ENCODE measurements around the gene CUX1. TPM values are rescaled to one million over a fixed set of nuclear protein-coding genes. Genes with fewer than 3 reads are reported as not detected.
"Not testable (repeated sequence)": the region's sequence is repeated elsewhere in the genome, so short reads cannot be mapped to it uniquely, and the experiment has no call there.

CUX1 gene
- polyA plus RNA-seq, 12 donors = 38.3 to 53.1 (median 44.7) TPM

DNA sequence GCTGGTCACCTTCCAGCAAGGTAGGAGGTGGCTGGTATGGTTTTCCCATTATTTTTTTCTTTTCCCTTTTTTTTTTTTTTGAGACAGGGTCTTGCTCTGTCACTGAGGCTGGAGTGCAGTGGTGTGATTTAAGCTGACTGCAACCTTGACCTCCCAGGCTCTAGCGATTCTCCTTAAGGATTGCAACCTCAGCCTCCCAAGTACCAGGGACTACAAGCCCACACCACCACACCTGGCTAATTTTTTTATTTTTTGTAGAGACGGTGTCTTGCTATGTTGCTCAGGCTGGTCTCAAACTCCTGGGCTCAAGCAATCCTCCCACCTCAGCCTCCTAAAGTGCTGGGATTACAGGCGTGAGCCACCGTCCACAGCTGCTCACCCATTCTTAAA is 24.7 kb upstream of the CUX1 start:
- not testable (repeated sequence) for DNase-seq

DNA sequence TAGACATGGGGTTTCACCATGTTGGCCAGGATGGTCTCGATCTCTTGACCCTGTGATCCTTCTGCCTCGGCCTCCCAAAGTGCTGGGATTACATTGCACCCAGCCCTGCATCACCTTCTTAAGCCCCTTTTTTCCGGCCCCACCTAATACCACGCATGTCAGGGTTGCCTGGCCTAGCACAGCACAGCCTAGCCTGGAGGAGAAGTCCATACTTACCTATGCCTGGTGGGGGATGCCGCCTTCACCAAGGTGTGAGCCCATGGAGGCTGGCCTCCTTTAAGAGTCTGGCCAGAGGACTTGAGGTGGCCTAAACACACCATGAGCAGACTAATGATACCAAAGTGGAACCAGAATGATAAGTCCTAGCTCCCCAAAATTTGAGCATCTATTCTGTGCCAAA is 22.0 kb upstream of the CUX1 start:
- DNase-seq = no peak

DNA sequence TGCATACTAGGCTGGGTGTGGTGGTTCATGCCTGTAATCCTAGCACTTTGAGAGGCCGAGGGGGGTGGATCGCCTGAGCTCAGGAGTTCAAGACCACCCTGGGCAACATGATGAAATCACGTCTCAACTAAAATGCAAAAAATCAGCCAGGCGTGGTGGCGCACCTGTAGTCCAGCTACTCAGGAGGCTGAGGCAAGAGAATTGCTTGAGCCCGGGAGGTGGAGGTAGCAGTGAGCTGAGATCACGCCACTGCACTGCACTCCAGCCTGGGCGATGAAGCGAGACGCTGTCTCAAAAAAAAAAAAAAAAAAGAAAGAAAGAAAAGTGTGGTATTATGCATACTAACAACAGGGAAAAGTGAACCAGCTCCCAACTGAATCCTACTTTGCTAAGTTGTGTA is 19.3 kb upstream of the CUX1 start:
- DNase-seq = not testable (repeated sequence)

DNA sequence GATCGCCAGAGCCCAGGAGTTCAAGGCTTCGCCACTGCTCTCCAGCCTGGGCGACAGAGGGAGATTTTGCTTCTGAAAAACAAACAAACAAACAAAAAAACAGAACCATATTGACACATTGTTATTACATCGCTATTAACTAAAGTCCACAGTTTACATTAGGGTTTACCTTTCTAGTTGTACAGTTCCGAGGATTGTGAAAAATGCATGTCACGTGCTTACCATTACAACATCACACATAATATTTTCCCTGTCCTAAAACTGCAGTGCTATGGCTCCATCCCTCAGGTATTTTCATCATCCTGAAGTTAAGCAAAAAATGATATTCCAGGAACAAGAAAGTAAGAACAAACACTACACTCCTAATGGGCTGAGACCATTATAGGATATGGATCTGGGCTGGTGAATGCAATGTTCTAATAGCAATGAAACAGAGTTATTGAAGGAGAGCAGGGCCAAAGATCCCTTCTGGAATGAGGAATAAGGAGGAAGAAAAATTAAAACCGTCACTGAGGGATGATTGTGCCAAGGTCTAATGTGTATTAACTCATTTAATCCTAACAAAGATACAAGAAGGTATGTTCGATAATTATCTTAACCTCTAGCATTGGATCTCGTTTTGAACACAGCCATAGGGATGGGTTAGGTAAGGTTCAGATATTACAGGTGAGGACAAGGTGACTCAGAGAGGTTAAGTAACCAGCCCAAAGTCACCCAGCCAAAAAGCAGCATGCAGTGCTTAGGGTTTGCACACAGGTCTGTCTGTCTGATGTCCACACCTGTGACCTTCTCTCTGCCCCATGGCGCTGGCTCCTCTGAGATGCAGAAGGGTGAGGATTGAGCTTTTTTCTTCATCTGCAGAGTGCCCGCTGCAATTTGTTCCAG is 14.0 kb upstream of the CUX1 start:
- DNase-seq = no peak

DNA sequence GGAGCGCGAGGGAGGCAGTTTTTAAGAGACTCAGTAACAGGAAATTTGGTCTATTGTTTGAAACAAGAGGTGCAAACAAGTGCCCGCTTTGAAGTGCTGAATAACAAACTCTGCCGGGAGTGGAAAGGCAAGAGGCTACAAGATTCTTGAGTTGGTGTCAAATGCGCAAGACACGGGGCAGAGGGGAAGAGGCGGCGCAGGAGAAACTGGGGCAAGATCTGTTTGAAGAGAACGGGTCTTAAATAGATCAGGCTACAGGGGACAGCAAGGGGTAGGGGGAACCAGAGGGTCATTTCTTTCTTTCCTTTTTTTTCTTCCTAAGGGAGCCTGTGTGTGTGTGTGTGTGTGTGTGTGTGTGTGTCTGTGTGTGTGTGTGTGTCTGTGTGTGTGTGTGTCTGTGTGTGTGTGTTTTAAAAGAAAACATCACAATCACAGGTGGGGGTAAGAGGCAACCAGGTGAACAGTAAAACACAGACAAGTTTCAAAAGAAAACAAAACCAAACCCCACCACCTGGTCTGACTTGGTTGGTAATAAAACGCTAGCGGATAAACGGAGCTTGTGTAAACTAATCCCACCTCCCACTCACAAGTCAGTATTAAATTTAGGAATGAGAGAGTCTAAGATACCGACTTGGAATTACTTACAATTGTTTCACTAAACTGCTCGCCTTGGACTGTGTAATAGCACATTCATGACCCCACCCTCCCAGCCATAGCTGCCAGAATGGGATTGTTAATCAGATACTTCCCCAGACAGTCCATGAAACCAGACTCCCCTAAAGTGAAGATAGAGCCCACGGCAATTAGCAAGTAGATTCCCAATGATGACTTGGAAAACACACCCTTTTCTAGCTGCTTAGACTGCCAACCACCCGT is 13.1 kb upstream of the CUX1 start:
- DNase-seq = no peak

DNA sequence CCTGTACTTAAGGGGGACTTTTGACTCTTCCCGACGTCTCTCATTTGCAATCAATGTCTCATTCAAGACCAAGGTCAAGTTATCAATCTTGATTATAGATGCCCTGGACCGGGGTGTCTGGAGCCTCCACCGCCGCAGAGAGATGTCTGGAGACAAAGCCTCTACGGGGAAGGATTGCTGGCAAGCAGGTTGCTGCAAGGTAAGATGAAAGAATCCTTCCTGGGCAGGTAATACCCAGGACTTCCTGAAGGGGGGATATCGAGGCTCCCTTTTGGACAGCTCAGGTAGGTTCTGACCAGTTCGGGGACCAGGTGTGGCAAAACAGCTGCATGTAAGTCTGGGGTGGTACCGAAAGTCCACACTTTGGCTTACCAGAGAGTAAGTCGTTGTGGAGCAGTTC is 12.5 kb upstream of the CUX1 start:
- DNase-seq = no peak

DNA sequence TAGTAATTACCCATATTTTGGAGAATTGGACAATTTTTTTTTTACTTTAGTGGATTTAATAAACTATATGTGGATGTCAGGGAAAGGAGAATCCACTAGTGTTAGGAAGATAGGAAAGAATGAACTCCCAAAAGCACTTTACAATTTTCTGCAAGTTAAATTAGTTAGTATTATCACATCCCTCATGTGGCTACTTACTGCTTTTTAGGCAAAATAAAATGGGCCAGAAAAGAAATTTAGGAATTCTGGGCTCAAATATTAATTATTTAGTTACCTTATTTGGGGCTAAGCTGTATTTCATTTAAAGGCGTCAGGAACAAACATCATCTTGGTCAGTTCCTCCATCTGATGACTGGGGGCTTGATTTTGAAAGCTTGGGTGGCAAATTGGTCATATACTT is 4.8 kb upstream of the CUX1 start:
- no peak for DNase-seq

DNA sequence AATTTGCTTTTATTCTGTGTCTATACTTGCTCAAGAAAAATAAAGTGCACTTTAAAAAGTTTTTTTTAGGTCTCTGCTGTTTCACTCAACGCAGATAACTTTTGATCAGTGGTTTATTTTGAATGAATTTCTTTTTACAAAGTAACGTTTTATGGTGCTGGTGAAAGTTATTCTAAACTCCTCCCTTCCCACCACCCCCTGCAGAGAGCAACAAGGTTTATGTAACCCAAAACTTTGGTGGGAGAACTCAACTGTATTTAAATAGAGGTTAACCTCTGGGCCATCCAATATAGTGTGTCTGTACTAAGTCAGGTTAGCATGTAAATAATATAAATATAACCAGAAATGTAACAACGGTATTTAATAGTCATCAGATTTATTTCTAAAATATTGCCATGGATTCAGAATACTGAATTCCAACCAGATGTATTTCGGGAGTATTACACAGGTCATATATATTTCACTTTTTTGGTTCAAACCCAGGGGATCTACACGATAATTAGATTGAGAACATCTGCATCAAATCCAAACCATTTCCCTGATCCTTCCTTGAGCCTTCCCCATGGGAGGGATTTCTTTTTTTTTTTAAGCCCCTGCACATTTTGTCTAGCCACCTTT is 3.9 kb upstream of the CUX1 start:
- DNase-seq = no peak

DNA sequence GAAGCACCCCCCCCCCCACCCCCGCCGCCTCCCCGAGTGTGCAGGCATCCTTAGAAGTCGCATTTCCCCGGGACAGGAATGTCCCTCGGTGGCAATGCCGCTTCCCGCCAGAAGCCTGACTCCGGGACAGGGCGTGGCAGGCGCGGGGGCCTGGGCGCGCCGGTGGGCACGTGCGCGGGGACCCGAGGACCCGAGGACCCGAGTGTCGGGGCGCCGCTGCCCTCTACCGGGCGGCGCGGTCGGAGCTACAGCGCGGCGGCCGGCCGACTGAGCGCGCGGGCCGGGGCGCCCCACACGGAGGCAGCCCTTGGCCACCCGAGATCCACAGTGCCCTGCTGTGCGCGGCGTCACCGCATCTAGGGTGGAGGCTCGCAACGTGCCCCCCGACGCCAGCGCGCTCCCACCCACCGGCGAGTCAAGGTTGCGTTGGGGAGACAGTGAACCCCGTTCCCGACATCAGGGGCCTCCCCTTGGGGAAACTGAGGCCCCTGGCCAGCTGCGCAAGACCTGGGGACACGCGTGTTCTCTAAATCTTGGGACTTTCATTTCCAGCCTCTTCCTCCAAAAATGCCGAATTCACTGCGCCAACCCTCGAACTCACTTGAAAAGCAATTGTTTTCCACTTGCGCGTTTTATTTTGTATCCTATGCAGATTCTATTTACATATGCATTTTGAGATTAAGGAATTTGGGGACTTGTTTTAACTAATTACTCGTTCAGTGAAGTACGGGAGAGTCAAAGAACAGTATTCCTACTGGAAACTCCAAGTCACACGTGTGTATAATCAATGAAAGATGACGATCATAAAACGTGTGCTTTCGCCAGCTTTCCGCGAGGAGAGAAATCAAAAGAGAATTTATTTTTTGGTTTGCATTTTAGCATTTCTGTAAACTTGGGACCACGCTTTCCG is 3.1 kb upstream of the CUX1 start:
- no peak for DNase-seq

DNA sequence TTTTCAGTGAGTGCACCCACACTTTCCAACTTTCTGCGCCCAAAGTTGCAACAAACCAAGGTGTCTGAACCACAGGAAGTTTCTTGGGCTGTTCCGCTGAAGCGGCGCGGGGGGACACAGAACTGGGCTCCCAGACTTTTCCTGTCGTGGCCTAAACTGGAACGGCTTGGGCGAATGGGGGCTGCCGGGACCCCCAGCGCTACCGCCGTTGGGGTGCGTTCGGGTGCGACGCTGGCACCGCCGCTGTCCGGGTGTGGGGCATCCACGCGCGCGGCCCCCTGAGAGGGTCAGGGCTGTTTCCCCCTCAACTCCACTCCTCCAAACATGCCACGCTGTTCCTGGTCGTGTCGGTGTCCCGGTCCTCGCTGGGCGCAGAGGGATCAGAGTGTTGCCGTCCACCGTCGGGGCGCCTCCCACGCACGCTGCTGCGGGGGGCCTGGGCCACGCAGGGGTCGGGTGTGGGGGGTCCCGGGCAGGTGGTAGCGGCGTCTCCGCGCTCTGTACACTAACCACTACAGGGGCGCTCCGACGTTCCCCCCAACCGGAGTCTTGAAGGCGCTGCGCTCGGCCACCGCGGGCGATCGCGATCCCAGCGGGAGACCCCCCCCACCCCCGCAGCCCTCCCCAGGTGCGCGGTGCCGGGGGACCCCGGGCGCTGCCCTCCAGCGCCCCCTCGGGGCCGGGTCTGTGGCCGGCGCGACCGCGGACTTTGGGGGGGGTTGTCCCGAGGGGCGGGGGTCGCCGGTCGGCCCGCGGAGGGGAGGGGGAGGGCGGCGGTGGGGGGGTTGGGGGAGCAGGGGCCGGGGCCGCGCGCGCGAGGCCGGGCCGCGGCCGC is 2.2 kb upstream of the CUX1 start:
- DNase-seq = no peak

DNA sequence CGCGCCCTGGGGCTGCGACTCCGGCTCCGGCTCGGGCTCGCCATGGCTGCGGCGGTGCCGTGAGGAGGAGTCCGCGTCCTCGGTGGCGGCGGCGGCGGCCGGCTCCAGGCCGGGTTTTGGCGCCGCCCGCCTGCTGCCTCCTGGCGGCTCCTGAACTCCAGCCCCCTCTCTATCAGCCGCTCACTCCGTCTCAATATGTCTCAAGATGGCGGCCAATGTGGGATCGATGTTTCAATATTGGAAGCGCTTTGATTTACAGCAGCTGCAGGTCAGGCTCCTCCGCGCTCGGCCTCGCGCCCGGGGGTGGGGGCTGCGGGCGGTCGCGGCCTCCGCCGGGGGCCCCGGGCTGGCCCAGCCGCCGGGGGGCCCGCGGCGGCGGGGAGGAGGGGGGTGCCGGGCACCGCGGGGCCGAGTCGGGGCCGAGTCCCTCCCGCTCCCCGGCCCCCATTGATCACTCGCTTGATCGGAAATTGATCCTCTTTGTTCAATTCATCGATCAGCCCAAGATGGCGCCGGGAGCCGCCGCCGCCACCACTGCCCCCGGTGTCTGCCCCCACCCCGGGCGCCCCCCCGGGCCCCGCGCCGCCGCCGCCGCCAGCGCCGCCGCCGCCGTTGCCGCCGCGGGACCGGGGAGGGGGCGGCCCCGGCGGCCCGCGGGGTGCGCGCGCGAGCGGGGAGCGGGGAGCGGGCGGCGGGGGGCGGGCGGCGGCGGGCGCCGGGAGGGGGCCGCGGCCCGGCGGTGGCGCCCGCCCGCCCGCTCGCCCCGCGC is 1.4 kb upstream of the CUX1 start:
- DNase-seq = peak; percentile 70

DNA sequence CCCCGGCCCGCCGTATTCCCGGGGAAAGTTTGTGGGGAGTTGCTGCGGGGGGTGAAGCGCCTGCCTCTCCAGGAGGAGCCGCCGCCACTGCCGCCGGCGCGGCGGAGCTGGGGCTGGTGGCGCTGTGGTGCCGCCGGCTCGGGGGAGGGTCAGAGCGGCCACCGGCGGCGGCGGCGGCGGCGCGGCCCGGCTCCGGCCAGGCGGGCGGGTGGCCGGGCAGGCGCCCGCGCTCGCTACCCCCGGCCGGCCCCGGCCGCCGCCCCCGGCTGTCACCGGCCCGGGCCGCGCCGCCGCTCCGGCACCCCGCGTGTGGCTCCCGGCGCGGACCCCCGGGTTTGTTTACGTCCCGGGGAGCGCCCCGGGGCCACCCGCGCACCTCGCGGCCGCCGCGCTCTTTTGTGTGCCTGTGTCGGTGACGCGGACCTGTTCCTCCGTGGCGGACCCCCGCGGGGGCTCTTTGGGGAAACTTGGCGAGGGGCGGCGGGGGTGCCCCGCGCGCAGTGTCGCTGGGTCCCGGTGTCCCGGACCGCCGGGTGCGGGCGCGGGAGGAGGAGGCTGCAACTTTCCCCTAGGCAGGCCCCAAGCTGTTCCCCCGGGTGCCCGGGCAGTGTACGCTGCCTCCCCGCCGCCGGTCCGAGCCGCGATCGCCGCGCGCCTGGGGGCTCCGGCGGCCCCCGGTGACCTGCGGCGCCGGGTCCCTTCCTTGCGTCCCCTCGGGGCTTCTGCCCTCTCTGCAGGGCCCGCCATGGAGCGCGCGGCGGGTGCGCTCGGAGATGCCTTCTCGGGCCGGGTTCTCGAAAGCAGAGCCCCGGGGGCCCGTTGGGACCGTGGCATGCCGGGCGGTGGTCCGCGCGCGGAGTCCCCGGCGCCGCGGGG is 593 bp upstream of the CUX1 start:
- no peak for DNase-seq

DNA sequence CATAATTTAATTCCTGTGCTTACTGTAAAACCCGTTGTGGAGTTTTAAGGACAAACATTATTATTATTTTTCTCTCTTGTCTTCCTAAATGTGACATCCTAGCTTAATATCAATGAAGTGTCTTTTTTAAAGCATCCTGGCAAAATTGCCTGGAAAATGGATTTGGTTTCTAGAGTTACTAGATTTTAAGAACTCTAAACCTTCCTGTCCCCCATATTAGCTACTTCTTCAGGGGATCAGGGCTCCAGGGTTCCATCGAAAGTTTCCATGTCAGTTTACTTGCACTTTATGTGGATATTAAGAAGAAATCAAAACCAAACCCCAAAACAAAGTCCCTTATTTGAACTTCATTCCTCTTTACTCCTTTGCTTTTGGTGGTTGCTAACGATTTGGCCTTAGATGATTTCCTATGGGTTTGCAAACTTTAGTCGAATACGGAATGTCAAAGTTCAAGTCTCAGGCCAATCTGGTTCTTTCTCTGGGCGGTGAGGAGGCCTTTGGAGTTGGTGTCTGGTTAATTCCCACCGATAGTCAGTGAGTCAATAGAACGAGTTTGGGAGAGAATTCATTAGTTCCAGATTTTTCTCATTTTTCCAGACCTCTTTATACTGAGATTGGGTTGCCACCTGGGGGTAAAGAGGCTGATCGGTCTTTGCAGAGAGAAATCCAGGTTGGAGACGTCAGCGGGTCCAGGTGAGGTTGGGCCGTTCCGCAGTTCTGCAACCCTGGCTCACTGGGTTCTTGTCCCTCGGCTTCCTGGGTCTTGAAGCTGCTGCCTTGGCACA is 1.1 kb downstream of the CUX1 start:
- no peak for DNase-seq

DNA sequence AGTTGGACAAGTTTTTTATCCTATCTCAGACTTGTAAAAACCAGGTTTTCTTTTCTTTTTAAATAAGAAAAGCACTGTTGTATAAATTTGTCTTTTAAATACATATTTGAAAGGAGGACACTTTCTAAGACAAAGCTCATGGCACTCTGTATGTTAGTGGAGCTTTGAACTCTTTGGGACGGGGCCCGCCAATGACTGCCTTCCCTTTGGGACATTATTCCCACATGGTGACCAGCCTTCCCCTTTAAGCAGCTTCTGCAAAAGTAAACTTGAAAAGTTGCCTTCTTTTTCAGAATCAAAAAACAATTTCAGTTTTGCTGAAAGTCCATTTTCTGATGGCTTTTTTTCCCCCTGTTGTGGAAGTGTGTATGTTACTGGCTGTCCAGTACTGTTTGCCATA is 1.8 kb downstream of the CUX1 start:
- DNase-seq = no peak

DNA sequence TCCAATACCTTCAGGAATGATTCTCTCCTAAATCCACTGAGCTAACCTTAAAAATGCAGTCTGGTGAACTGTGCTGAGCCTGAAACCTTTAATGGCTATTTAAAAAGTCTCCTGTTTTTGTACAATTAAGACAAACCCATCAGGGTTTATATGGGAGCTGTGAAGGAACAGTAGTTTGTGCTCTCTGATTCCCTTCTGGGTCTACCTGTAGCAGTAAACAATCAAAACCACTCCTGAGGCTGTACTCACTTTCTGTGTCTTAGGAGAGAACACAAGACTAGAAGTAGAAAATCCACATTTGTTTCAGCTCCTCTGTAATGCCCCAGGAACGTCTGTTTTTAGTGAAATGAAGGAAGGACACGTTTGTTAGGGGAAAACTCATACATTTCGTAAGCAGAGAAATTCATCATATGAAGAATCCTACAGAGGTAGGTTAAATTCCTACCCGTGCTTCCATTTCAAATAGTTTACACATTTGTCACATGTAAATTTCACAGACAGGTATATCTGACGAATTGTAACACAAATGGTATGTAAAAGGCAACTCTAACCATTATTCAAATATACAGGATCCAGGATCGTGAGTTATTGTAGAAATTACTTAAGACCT is 2.6 kb downstream of the CUX1 start:
- DNase-seq = no peak

DNA sequence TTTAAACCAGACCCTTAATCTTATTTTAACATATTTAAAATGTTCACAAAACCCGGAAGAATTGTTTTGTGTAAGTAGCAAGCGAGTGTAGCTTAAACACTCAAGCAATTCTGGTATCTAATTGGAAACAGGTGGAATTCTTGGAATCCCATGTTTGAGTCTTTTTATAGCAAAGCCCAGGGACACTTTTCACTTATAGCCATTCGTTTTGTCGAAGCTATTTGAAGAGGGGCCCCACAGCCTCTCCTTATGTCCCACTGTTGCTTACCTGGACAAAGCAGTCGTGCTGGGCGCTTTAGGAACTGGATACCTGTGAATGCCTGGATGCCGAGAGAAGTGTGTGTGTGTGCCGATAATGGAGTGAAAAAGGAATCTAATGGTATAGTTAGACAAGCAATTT is 3.3 kb downstream of the CUX1 start:
- DNase-seq = no peak

DNA sequence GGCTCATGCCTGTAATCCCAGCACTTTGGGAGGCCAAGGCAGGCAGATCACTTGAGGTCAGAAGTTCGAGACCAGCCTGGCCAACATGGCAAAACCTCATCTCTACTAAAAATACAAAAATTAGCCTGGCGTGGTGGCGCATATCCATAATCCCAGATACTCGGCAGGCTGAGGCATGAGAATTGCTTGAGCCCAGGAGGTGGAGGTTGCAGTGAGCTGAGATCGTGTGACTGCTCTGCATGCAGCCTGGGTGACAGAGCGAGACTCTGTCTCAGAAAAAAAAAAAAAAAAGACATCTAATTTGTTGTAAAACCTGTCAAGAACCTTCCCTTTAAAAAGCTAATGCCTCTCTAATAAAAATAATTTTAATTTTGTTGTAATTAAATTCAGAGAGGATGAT is 5.2 kb downstream of the CUX1 start:
- DNase-seq = not testable (repeated sequence)

Measured in muscle of arm (tissue), 12 donors.